H9 (cell line): ENCODE measurements around the gene RASA3. TPM values are rescaled to one million over a fixed set of nuclear protein-coding genes. Genes with fewer than 3 reads are reported as not detected.

Source experiments
- DNase-seq: peaks from one replicate; pipeline ENCODE4 v3.0.0-alpha.2; 2017
- H2AFZ ChIP-seq: one replicate; pipeline ENCODE4 v1.6.1; 2013; ENCODE audit warnings: mild to moderate bottlenecking, low read length, control low read depth, moderate library complexity
- H2AK5ac ChIP-seq: 2 replicates; pipeline ENCODE4 v1.6.1; 2013; ENCODE audit warnings: low read length, control low read depth, mixed read lengths; ENCODE audit not compliant: insufficient read length
- H2BK120ac ChIP-seq: one replicate; pipeline ENCODE4 v1.6.1; 2013; ENCODE audit warnings: low read depth, mild to moderate bottlenecking, low read length, control low read depth, inconsistent platforms; ENCODE audit not compliant: poor library complexity, severe bottlenecking
- H2BK12ac ChIP-seq: 2 replicates; pipeline ENCODE4 v1.6.1; 2013; ENCODE audit warnings: low read length, control low read depth, mixed read lengths, low read depth; ENCODE audit not compliant: insufficient read length
- H2BK15ac ChIP-seq: 2 replicates; pipeline ENCODE4 v1.6.1; 2013; ENCODE audit warnings: low read depth, low read length, control low read depth
- H2BK20ac ChIP-seq: one replicate; pipeline ENCODE4 v1.6.1; 2013; ENCODE audit warnings: low read depth, mild to moderate bottlenecking, low read length, control low read depth, inconsistent platforms; ENCODE audit not compliant: poor library complexity, severe bottlenecking
- H2BK5ac ChIP-seq: 2 replicates; pipeline ENCODE4 v1.6.1; 2013; ENCODE audit warnings: low read length, control low read depth, mixed read lengths; ENCODE audit not compliant: insufficient read length
- H3K14ac ChIP-seq: 2 replicates; pipeline ENCODE4 v1.6.1; 2013; ENCODE audit warnings: low read length, control low read depth; ENCODE audit not compliant: insufficient read depth
- H3K18ac ChIP-seq: 2 replicates; pipeline ENCODE4 v1.6.1; 2013; ENCODE audit warnings: low read depth, mild to moderate bottlenecking, mixed read lengths, low read length, control low read depth; ENCODE audit not compliant: insufficient read length
- H3K23ac ChIP-seq: 2 replicates; pipeline ENCODE4 v1.6.1; 2013; ENCODE audit warnings: low read length, control low read depth, mixed read lengths, low read depth; ENCODE audit not compliant: insufficient read length
- H3K23me2 ChIP-seq: 2 replicates; pipeline ENCODE4 v1.6.1; 2013; ENCODE audit warnings: low read depth, mild to moderate bottlenecking, mixed read lengths, low read length, control low read depth; ENCODE audit not compliant: insufficient read length, poor library complexity, severe bottlenecking
- H3K27ac ChIP-seq: 2 replicates; pipeline ENCODE4 v1.5.1; 2013; ENCODE audit warnings: low read length, control low read depth, mixed read lengths, low read depth; ENCODE audit not compliant: insufficient read length
- H3K27me3 ChIP-seq: 2 replicates; pipeline ENCODE4 v1.6.1; 2013; ENCODE audit warnings: low read length, control low read depth, inconsistent platforms; ENCODE audit not compliant: insufficient read depth
- H3K4ac ChIP-seq: 2 replicates; pipeline ENCODE4 v1.6.1; 2013; ENCODE audit warnings: low read depth, mild to moderate bottlenecking, control low read depth, inconsistent platforms, low read length, moderate library complexity
- H3K4me1 ChIP-seq: 2 replicates; pipeline ENCODE4 v1.6.1; 2013; ENCODE audit warnings: low read length, control low read depth, inconsistent platforms; ENCODE audit not compliant: insufficient read depth
- H3K4me2 ChIP-seq: 2 replicates; pipeline ENCODE4 v1.6.1; 2013; ENCODE audit warnings: low read length, control low read depth, mixed read lengths; ENCODE audit not compliant: insufficient read length, insufficient read depth
- H3K56ac ChIP-seq: 2 replicates; pipeline ENCODE4 v1.6.1; 2013; ENCODE audit warnings: low read depth, mild to moderate bottlenecking, mixed read lengths, low read length, control low read depth; ENCODE audit not compliant: insufficient read length
- H3K79me1 ChIP-seq: 2 replicates; pipeline ENCODE4 v1.6.1; 2013; ENCODE audit warnings: low read depth, mild to moderate bottlenecking, moderate library complexity, low read length, control low read depth, inconsistent platforms; ENCODE audit not compliant: insufficient read depth, poor library complexity, severe bottlenecking
- H3K79me2 ChIP-seq: 2 replicates; pipeline ENCODE4 v1.6.1; 2013; ENCODE audit warnings: low read length, control low read depth, inconsistent platforms; ENCODE audit not compliant: insufficient read depth
- H3K9ac ChIP-seq: 2 replicates; pipeline ENCODE4 v1.6.1; 2013; ENCODE audit warnings: low read length, control low read depth, mixed read lengths; ENCODE audit not compliant: insufficient read length; ENCODE audit errors: extremely low read depth
- H3K9me3 ChIP-seq: one replicate; pipeline ENCODE4 v1.6.1; 2013; ENCODE audit warnings: low read depth, low read length, inconsistent platforms; ENCODE audit not compliant: control insufficient read depth
- H3T11ph ChIP-seq: one replicate; pipeline ENCODE4 v1.6.1; 2013; ENCODE audit warnings: mild to moderate bottlenecking, low read length, control low read depth, inconsistent platforms
- H4K20me1 ChIP-seq: one replicate; pipeline ENCODE4 v1.6.1; 2013; ENCODE audit not compliant: control insufficient read depth, insufficient read length, insufficient read depth
- H4K5ac ChIP-seq: 2 replicates; pipeline ENCODE4 v1.6.1; 2013; ENCODE audit warnings: low read depth, mild to moderate bottlenecking, mixed read lengths, low read length, control low read depth; ENCODE audit not compliant: insufficient read length
- H4K8ac ChIP-seq: replicated peaks from 2 replicates; pipeline ENCODE4 v1.6.1; 2013; ENCODE audit warnings: low read length, control low read depth, mixed read lengths, low read depth; ENCODE audit not compliant: insufficient read length
- H4K91ac ChIP-seq: 2 replicates; pipeline ENCODE4 v1.6.1; 2013; ENCODE audit warnings: low read depth, mild to moderate bottlenecking, moderate library complexity, mixed read lengths, low read length, control low read depth; ENCODE audit not compliant: insufficient read length
- H3K27ac Mint-ChIP-seq, 3 experiments: 2 replicates in 2 of 3; 3 replicates in 1 of 3; pipeline ENCODE4 v1.8.0; 2020 to 2021; ENCODE audit warnings: mixed read lengths in 3 of 3, mild to moderate bottlenecking in 1 of 3, moderate library complexity in 1 of 3
- H3K27me3 Mint-ChIP-seq: 2 replicates; pipeline ENCODE4 v1.8.0; 2021; ENCODE audit warnings: low read depth, mild to moderate bottlenecking, moderate library complexity, mixed read lengths
- H3K36me3 Mint-ChIP-seq, 3 experiments: 2 replicates in 2 of 3; 3 replicates in 1 of 3; pipeline ENCODE4 v1.8.0; 2020 to 2021; ENCODE audit warnings: low read depth in 3 of 3, mixed read lengths in 3 of 3; ENCODE audit not compliant: insufficient read depth in 1 of 3
- H3K4me1 Mint-ChIP-seq, 2 experiments: 2 replicates each; pipeline ENCODE4 v1.8.0; 2020; ENCODE audit warnings: mixed read lengths in 2 of 2
- H3K4me3 Mint-ChIP-seq, 2 experiments: 2 replicates in 1 of 2; 3 replicates in 1 of 2; pipeline ENCODE4 v1.8.0; 2020 to 2021; ENCODE audit warnings: mild to moderate bottlenecking in 2 of 2, mixed read lengths in 2 of 2, moderate library complexity in 1 of 2
- H3K9me3 Mint-ChIP-seq, 2 experiments: 2 replicates in 1 of 2; 3 replicates in 1 of 2; pipeline ENCODE4 v1.8.0; 2020; ENCODE audit warnings: mild to moderate bottlenecking in 2 of 2, mixed read lengths in 2 of 2, moderate library complexity in 1 of 2
- CTCF ChIP-seq: fragments of 200-600 bp; sonication (generic); conservative IDR thresholded peaks from 3 replicates; pipeline ENCODE4 v1.8.0; 2021; ENCODE audit warnings: antibody characterized with exemption, mild to moderate bottlenecking
- WGBS: extraction: QIAGEN DNeasy Blood & Tissue Kit; methylation state at CpG from one replicate; pipeline ENCODE4 v1.1.7; 2013; ENCODE audit warnings: missing lambda C conversion rate, low lambda C conversion rate, mixed read lengths; ENCODE audit not compliant: insufficient read length; ENCODE audit errors: extremely low coverage; 5-methylcytosine and 5-hydroxymethylcytosine counted together
- total RNA-seq: library from RNA; stranded (reverse); gene quantifications from 2 replicates; pipeline ENCODE4 v1.2.1, GENCODE V29; 2021

RASA3 gene
- total RNA-seq, 1 experiment from 2014 or later: 12.3 TPM

GRCh38 chr13:114142640-114143490, 10.4 kb upstream of the RASA3 start:
- Mint-ChIP-seq H3K4me1 (peaks cover 3 to 5% of the 10 kb centered on the region in 2 experiments; a peak in 3 of 4 replicates), H3K36me3 (peaks cover 0 to under 1% (median 0%) of the 10 kb centered on the region in 3 experiments; a peak in 3 of 7 replicates), H3K4me3 (no peak overlapping the region), H3K9me3 (peaks cover 2 to 3% of the 10 kb centered on the region in 2 experiments; a peak in 3 of 5 replicates), H3K27me3 (peaks cover 4% of the 10 kb centered on the region), H3K27ac (no peak overlapping the region)
- Histone ChIP-seq H3K27me3 (no peaks in the 10 kb centered on the region), H3K4ac (no peak overlapping the region), H2AFZ (no peak overlapping the region), H4K5ac (no peak overlapping the region), H4K8ac (no peak overlapping the region), H3K23me2 (no peaks in the 10 kb centered on the region), H3K14ac (no peak overlapping the region), H3T11ph (no peak overlapping the region), H3K79me1 (no peaks in the 10 kb centered on the region), H3K79me2 (no peaks in the 10 kb centered on the region), H2BK5ac (no peak overlapping the region), H2BK15ac (no peak overlapping the region), H2BK12ac (no peak overlapping the region), H4K91ac (no peak overlapping the region), H3K4me2 (no peak overlapping the region), H3K4me1 (no peaks in the 10 kb centered on the region), H3K18ac (no peak overlapping the region), H4K20me1 (no peaks in the 10 kb centered on the region), H3K9me3 (no peaks in the 10 kb centered on the region), H3K9ac (no peak overlapping the region), H2BK20ac (no peak overlapping the region), H3K23ac (no peak overlapping the region), H2AK5ac (no peak overlapping the region), H2BK120ac (no peak overlapping the region), H3K27ac (no peak overlapping the region), H3K56ac (no peak overlapping the region)
- no peak for TF ChIP-seq CTCF
- WGBS: 100% methylated on average over 2 of the region's 28 CpGs
- DNase-seq: no peak
